Upper lobe of left lung (tissue), 6 donors: Measurements from ENCODE around the gene STAG1. TPM values are rescaled to one million over a fixed set of nuclear protein-coding genes. Genes with fewer than 3 reads are reported as not detected.
A peak's percentile ranks its signal among the peaks of the same experiment; 100 is the strongest.

Source experiments
- ATAC-seq, 2 donors: fragments of 200-7000 bp; cut with Tn5 transposase; one replicate each; pipeline ENCODE4 v1.9.1; 2022; ENCODE audit warnings: mild to moderate bottlenecking in 2 of 2, moderate library complexity in 2 of 2; ENCODE audit not compliant: low FRiP score in 2 of 2
- DNase-seq, 2 donors: peaks; one replicate each; pipeline ENCODE4 v3.0.0-alpha.2; 2019 to 2020
- H3K27ac ChIP-seq, 4 donors: fragments of 200-600 bp; sonication (generic); one replicate each; pipeline ENCODE4 v1.5.1; 2016 to 2019
- H3K27me3 ChIP-seq, 4 donors: fragments of 200-600 bp; sonication (generic); one replicate each; pipeline ENCODE4 v1.5.1; 2017 to 2019
- H3K36me3 ChIP-seq, 4 donors: fragments of 200-600 bp; sonication (generic); one replicate each; pipeline ENCODE4 v1.5.1; 2016 to 2019
- H3K4me1 ChIP-seq, 4 donors: fragments of 200-600 bp; sonication (generic); one replicate each; pipeline ENCODE4 v1.5.1; 2018 to 2019
- H3K4me3 ChIP-seq, 4 donors: fragments of 200-600 bp; sonication (generic); one replicate each; pipeline ENCODE4 v1.5.1; 2017 to 2019; ENCODE audit warnings: mild to moderate bottlenecking in 2 of 4, moderate library complexity in 1 of 4
- H3K9me3 ChIP-seq, 4 donors: fragments of 200-600 bp; sonication (generic); one replicate each; pipeline ENCODE4 v1.5.1; 2018 to 2019
- CTCF ChIP-seq, 6 experiments: fragments of 450-650 bp in 4 of 6; fragments of 200-600 bp in 2 of 6; sonication (generic) in 2 of 6; IDR thresholded peaks; one replicate each; pipeline ENCODE4 v1.5.1; 2016 to 2019; ENCODE audit warnings: antibody characterized with exemption in 6 of 6
- EP300 ChIP-seq, 4 donors: sonication (generic); formaldehyde crosslinking; IDR thresholded peaks; one replicate each; pipeline ENCODE4 v1.5.1; 2017; ENCODE audit warnings: antibody characterized with exemption in 4 of 4, control low read depth in 2 of 4
- POLR2A ChIP-seq, 4 donors: fragments of 450-650 bp; IDR thresholded peaks; one replicate each; pipeline ENCODE4 v1.5.1; 2016 to 2017; ENCODE audit warnings: antibody characterized with exemption in 4 of 4, mild to moderate bottlenecking in 2 of 4
- POLR2AphosphoS5 ChIP-seq, 2 donors: sonication (generic); formaldehyde crosslinking; IDR thresholded peaks; one replicate each; pipeline ENCODE4 v1.5.1; 2017; ENCODE audit warnings: antibody characterized with exemption in 2 of 2
- WGBS, 2 donors: methylation state at CpG; one replicate each; pipeline ENCODE4 v1.1.5; 2017 to 2018; 5-methylcytosine and 5-hydroxymethylcytosine counted together
- total RNA-seq, 6 donors: library from RNA; depleted of rRNA in 4 of 6; stranded (reverse); fragments of >200 nt in 4 of 6; gene quantifications; one replicate each; pipeline versions ENCODE4 v1.1.0 to v1.2.1, GENCODE V29; 2016 to 2021
- donor health status: DM: no; HTN: no; CAD: no; lungs with moderate emphysema.
- donor health status: DM: no; HTN: yes; CAD: no; lungs with severe emphysema.

Gene STAG1
- total RNA-seq, 6 donors from 2014 or later: 19.1 to 65.0 (median 34.2) TPM

GRCh38 chr3:136311261-136311660 is 440.9 kb downstream of the STAG1 start:
- no peaks in the 10 kb centered on the region for H3K4me1 ChIP-seq
- DNase-seq (no peak), ATAC-seq (no peak)
- H3K27me3 ChIP-seq: no peaks in the 10 kb centered on the region
- no peak overlapping the region for H3K4me3 ChIP-seq
- WGBS, 2 donors: 93 to 100% methylated on average over 2 of the region's 2 CpGs
- no peaks in the 10 kb centered on the region for H3K36me3 ChIP-seq
- no peaks in the 10 kb centered on the region for H3K9me3 ChIP-seq
- H3K27ac ChIP-seq: no peak overlapping the region
- TF ChIP-seq POLR2A (IDR thresholded peaks at IDR 0.05) (no peak), POLR2AphosphoS5 (IDR thresholded peaks at IDR 0.05) (no peak), CTCF (IDR thresholded peaks at IDR 0.05) (no peak), EP300 (IDR thresholded peaks at IDR 0.05) (no peak)

DNA sequence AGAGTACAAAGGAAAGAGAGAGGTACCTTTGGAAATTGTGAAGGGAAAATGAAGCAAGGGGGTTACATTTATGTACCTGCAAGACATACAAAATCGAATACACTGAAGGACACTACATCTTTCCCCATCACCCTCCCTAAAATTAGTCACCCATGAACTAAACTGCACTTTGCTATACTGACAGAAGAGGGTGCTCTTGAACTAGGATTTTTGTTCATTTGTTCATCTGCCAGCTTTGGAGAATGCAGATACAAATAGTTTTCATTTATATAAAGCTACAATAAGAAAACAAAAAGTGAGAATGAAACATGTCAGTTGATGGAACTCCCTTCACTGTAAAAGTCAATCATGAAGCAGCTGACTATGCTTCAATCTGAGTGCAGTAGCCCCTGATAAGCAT is 446.3 kb downstream of the STAG1 start:
- TF ChIP-seq POLR2A (IDR thresholded peaks at IDR 0.05): no peak
- TF ChIP-seq CTCF (IDR thresholded peaks at IDR 0.05): peak in 1 of 6 experiments; percentile 28
- ATAC-seq (no peak), DNase-seq (no peak)
- Histone ChIP-seq H3K27ac (no peak overlapping the region), H3K4me3 (no peak overlapping the region), H3K4me1 (no peaks in the 10 kb centered on the region), H3K36me3 (peaks cover 5 to 14% (median 7%) of the 10 kb centered on the region in 4 donors), H3K27me3 (no peaks in the 10 kb centered on the region), H3K9me3 (no peaks in the 10 kb centered on the region)
- WGBS, 2 donors: no CpG with 5 or more reads among the region's 1 CpG

GRCh38 chr3:136300444-136300843 is 451.7 kb downstream of the STAG1 start:
- DNase-seq (no peak), ATAC-seq (no peak)
- WGBS, 2 donors: 93 to 98% methylated on average over 2 of the region's 2 CpGs
- Histone ChIP-seq H3K4me1 (no peaks in the 10 kb centered on the region), H3K27me3 (no peaks in the 10 kb centered on the region), H3K36me3 (peaks cover 5 to 48% (median 21%) of the 10 kb centered on the region in 4 donors), H3K9me3 (no peaks in the 10 kb centered on the region), H3K4me3 (no peak overlapping the region), H3K27ac (no peak overlapping the region)
- TF ChIP-seq CTCF (IDR thresholded peaks at IDR 0.05): no peak
- no peak for TF ChIP-seq POLR2A (IDR thresholded peaks at IDR 0.05)
- no peak for TF ChIP-seq EP300 (IDR thresholded peaks at IDR 0.05)
- no peak for TF ChIP-seq POLR2AphosphoS5 (IDR thresholded peaks at IDR 0.05)

DNA sequence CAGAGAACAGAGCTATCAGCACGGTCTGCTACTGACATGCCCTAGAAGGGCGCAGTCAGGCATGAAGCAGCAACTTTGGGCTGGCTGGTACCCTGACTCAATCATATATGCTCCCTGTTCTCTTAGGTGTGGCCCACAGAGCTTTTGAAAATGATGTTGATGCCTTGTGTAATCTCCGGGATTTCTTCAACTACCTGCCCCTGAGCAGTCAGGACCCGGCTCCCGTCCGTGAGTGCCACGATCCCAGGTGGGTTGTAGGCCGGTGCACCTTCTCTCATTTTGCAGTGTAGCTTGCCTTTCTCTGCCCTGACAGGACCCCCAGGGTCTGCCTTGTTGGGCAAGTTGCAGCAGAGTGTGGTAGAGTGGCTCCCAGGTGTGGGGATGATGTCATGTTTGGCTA is 454.4 kb downstream of the STAG1 start:
- H3K36me3 ChIP-seq: peaks cover 8 to 54% (median 21%) of the 10 kb centered on the region in 4 donors
- no peaks in the 10 kb centered on the region for H3K27me3 ChIP-seq

More for the DNA sequence above, 454.4 kb downstream of the STAG1 start:
- Histone ChIP-seq H3K9me3 (no peaks in the 10 kb centered on the region), H3K4me3 (no peak overlapping the region), H3K27ac (no peak overlapping the region), H3K4me1 (no peaks in the 10 kb centered on the region)
- TF ChIP-seq CTCF (IDR thresholded peaks at IDR 0.05) (no peak), POLR2A (IDR thresholded peaks at IDR 0.05) (no peak), POLR2AphosphoS5 (IDR thresholded peaks at IDR 0.05) (no peak), EP300 (IDR thresholded peaks at IDR 0.05) (no peak)
- 96 to 100% methylated on average over 8 of the region's 8 CpGs for WGBS, 2 donors
- DNase-seq (peak in 1 of 2 donors; percentile 39), ATAC-seq (peak in 1 of 2 donors; percentile 28)
